ENCODE measurements around the gene PAM.

- TF ChIP-seq, protein P1, sequence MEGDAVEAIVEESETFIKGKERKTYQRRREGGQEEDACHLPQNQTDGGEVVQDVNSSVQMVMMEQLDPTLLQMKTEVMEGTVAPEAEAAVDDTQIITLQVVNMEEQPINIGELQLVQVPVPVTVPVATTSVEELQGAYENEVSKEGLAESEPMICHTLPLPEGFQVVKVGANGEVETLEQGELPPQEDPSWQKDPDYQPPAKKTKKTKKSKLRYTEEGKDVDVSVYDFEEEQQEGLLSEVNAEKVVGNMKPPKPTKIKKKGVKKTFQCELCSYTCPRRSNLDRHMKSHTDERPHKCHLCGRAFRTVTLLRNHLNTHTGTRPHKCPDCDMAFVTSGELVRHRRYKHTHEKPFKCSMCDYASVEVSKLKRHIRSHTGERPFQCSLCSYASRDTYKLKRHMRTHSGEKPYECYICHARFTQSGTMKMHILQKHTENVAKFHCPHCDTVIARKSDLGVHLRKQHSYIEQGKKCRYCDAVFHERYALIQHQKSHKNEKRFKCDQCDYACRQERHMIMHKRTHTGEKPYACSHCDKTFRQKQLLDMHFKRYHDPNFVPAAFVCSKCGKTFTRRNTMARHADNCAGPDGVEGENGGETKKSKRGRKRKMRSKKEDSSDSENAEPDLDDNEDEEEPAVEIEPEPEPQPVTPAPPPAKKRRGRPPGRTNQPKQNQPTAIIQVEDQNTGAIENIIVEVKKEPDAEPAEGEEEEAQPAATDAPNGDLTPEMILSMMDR (conservative IDR thresholded peaks at IDR 0.05; ENCODE audit: low read length) = no peak
- TF ChIP-seq EZH2phosphoT487 (IDR thresholded peaks at IDR 0.05; ENCODE audit: borderline replicate concordance, low read depth, low read length) = no peak
Observed at GRCh38 chr5:102996011-102996575, 241.0 kb downstream of the PAM start.

Data from OCI-LY7 (cell line).